ENCODE results near the gene ADAMTS1.

- TF ChIP-seq, protein P1, sequence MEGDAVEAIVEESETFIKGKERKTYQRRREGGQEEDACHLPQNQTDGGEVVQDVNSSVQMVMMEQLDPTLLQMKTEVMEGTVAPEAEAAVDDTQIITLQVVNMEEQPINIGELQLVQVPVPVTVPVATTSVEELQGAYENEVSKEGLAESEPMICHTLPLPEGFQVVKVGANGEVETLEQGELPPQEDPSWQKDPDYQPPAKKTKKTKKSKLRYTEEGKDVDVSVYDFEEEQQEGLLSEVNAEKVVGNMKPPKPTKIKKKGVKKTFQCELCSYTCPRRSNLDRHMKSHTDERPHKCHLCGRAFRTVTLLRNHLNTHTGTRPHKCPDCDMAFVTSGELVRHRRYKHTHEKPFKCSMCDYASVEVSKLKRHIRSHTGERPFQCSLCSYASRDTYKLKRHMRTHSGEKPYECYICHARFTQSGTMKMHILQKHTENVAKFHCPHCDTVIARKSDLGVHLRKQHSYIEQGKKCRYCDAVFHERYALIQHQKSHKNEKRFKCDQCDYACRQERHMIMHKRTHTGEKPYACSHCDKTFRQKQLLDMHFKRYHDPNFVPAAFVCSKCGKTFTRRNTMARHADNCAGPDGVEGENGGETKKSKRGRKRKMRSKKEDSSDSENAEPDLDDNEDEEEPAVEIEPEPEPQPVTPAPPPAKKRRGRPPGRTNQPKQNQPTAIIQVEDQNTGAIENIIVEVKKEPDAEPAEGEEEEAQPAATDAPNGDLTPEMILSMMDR (IDR thresholded peaks at IDR 0.05; ENCODE audit: extremely low read depth in 1 of 2, insufficient read depth in 1 of 2, low read depth in 1 of 2, low read length in 2 of 2): peak; percentile 8 to 25
- no peak for TF ChIP-seq FOS (IDR thresholded peaks at IDR 0.05; ENCODE audit: borderline replicate concordance, insufficient read depth, low read length)
- TF ChIP-seq EZH2 (IDR thresholded peaks at IDR 0.05; ENCODE audit: borderline replicate concordance, low read depth, low read length, severe bottlenecking): no peak
- TF ChIP-seq JUN (IDR thresholded peaks at IDR 0.05; ENCODE audit: borderline replicate concordance, insufficient read depth, insufficient read length, low read depth): no peak
- TF ChIP-seq POLR2A (IDR thresholded peaks at IDR 0.05; ENCODE audit: low read depth, low read length): no peak
- TF ChIP-seq POLR2AphosphoS5 (IDR thresholded peaks at IDR 0.05; ENCODE audit: insufficient read depth, low read depth, low read length): peak; percentile 47
- TF ChIP-seq, protein P2, sequence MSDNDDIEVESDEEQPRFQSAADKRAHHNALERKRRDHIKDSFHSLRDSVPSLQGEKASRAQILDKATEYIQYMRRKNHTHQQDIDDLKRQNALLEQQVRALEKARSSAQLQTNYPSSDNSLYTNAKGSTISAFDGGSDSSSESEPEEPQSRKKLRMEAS (IDR thresholded peaks at IDR 0.05; ENCODE audit: insufficient read depth, insufficient read length): no peak
Measured at GRCh38 chr21:26844258-26845065, 747 bp downstream of the ADAMTS1 start.

Measured in endothelial cell of umbilical vein (primary cell).